GM12872 (cell line): ENCODE measurements around the gene SUB1.

ENCODE experiments used
- CTCF ChIP-seq: IDR thresholded peaks from 3 replicates; pipeline ENCODE4 v1.5.1; 2011; ENCODE audit warnings: low read depth, mild to moderate bottlenecking, low read length, moderate library complexity; ENCODE audit not compliant: insufficient read depth

SUB1 gene

GRCh38 chr5:32600054-32600622 lies 14.8 kb downstream of the SUB1 start:
- no peak for TF ChIP-seq CTCF

- no peak for TF ChIP-seq CTCF
Observed at GRCh38 chr5:32601623-32602295, 16.4 kb downstream of the SUB1 start.

GRCh38 chr5:32602906-32603305 lies 17.5 kb downstream of the SUB1 start:
- no peak for TF ChIP-seq CTCF

- TF ChIP-seq CTCF, result no peak
Observed at GRCh38 chr5:32604800-32605765, 19.7 kb downstream of the SUB1 start.

GRCh38 chr5:32605766-32606152 lies 20.4 kb downstream of the SUB1 start:
- TF ChIP-seq CTCF, result no peak

- TF ChIP-seq CTCF, result no peak
Observed at GRCh38 chr5:32612134-32612888, 27.0 kb downstream of the SUB1 start.
